Activated naive CD4-positive, alpha-beta T cell (primary cell): ENCODE results near the gene MRTFB.

Experiments
- DNase-seq, 4 experiments: peaks; one replicate each; lab custom pipeline; 2025; lab: John Stamatoyannopoulos, UW

MRTFB gene

GRCh38 chr16:14239791-14240190, 168.7 kb downstream of the MRTFB start:
- DNase-seq: no peak

GRCh38 chr16:14240219-14240843, 169.2 kb downstream of the MRTFB start:
- no peak for DNase-seq

- no peak for DNase-seq
These were observed 169.8 kb downstream of the MRTFB start for GRCh38 chr16:14240964-14241363.

DNA sequence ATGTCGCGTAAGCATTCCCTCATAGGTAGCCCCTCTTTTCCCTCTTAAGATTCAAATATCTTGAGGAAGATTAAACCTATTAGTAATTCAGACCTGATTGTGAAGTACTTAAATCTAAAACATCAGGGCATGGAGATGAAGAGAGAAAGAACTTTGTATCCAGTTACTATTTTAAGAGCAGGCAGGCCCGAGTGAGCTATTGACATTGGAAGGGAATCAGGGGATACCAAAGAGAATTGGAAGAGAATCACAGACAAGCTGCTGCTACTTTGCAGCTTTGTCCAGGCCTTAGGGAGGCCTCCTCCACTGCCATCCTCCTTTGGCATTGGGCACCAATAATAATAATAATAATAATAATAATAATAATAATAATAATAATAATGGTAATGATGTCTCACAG, 170.5 kb downstream of the MRTFB start:
- no peak for DNase-seq

GRCh38 chr16:14242769-14243168, 171.7 kb downstream of the MRTFB start:
- DNase-seq: no peak

GRCh38 chr16:14244196-14245010, 173.3 kb downstream of the MRTFB start:
- no peak for DNase-seq

GRCh38 chr16:14248791-14249190, 177.7 kb downstream of the MRTFB start:
- no peak for DNase-seq

- peak in 2 of 4 experiments; percentile 7 to 16 for DNase-seq
These were observed 178.3 kb downstream of the MRTFB start for GRCh38 chr16:14249291-14250032.

DNA sequence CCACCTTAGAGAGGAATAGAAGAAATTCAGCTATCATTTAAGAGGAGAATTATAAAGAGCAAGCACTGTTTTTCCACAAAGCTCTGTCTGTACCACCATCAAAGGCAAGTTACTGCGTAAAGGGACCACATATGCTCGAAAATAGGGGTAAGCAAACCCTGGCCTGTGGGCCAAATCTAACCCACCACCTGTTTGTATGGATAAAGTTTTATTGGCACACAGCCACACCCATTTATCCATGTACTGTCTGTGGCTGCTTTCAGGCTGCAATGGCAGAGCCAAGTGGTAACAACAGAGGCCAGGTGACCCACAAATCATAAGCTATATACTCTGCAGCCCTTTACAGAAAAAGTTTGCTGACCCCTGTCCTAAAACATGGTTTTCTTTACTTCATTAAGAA, 180.3 kb downstream of the MRTFB start:
- DNase-seq: no peak

DNA sequence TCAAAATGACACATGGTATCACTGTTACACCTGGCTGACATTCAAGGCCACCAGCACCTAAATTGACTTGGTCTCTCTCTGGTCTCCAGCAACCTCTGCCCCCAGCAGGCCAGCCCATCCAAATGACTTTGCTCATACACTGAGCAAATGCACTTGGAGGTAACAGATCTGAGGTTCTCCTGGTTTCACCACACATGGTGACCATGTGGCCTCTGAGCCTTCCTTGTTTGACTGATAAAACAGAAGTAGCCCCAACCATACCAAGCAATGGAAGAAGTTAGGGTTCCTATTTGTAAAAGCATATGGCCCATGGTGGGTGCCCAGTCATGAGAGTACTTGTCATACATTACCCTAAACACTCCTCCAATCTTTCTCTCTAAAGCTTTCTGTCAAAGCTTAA, 181.7 kb downstream of the MRTFB start:
- DNase-seq: no peak

- no peak for DNase-seq
These were observed 191.9 kb downstream of the MRTFB start for GRCh38 chr16:14263011-14263410.

- no peak for DNase-seq
These were observed 192.7 kb downstream of the MRTFB start for GRCh38 chr16:14263769-14264168.

DNA sequence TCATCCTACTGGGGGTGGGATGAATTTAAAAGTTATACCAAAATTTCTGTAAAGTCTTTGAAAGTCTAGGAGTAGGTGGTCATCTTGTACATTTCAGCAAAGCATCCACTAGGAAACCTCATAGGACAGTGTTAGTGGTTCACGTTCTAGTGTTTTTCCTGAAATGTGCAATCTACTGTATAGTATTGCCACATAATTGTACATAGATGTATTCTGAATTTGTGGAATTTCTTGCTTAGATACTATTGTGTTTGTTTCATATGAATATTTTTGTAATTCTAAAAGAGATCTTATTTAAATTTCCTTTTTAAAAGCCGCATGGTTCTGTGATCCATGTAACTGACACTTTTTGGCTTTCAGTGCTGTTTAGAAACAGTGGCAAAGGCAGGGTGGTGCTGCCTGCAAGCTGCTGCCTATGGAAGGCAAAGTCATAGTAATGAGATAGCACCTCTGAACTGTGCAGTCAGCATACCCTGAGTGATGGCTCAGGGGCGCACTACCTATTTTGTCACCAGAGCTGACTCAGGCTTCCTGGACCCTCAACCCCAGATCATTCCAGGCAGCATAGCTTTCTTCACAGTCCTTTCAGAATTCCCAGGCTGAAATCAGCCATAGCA, 193.3 kb downstream of the MRTFB start:
- no peak for DNase-seq

DNA sequence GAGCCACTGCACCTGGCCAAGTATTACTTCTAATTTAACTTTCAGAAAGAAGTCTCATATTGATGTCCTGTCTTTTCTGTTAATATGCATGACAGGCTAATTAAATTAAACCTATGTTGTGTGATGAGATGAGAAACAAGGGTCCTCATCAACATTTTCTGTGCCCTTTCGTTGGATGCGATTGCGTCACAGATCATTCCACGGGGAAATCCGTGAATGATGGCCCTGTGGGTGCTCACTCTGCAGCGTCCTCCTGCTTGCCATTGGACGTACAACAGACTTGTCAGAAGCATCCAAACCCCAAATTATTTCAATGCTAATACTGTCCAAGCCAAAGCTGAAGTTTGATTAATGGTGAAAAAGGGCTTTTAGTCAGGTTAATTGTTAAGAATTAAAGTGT, 197.0 kb downstream of the MRTFB start:
- DNase-seq: no peak

DNA sequence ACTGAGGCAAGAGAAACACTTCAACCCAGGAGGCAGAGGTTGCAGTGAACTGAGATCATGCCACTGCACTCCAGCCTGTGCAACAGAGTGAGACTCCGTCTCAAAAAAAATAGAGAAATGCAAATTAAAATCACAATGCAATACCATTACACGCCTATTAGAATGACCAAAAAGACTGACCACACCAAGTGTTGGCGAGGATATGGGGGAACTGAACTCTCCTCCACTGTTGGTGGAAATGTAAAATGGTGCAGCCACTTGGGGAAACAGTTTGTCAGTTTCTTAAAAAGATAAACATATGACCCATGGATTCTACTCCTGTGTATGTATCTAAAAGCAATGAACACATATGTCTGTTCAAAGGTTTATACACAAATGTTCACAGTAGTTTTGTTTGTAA, 204.8 kb downstream of the MRTFB start:
- DNase-seq: no peak

DNA sequence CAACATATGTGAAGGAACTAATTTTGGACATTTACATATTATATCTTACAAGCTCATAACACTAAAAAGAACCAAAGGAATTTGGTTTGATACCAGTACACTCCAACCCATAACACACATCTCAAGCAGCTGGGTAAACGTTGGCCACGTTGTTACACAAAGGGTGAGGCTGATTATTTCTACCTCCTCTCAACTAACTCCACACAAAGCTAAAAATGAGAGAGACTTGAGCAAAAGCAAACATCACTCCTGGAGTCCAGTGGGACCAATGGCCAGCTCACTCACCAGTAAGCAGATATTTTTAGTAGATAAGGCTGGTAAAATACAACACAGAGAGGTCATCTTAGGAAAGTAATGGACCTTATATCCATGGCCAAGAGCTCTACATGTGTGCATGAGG, 207.6 kb downstream of the MRTFB start:
- DNase-seq: no peak

DNA sequence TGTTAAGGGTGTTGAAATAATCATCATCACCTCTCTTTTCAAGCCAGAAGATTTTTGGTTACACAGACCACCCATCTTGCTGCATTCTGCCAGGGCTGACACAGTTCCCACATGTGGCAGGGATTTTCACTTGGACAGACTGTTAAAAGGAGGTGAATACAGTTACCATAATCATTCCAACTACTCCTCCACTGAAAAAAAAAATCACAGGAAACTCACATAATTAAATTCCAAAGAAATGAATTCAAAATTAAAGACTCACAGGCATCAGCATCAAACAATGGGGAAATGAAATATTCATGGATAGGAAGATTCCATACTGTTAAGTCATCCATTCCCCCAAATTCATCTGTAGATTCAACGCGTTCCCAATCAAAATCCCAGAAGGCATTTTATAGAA, 209.4 kb downstream of the MRTFB start:
- DNase-seq: no peak

DNA sequence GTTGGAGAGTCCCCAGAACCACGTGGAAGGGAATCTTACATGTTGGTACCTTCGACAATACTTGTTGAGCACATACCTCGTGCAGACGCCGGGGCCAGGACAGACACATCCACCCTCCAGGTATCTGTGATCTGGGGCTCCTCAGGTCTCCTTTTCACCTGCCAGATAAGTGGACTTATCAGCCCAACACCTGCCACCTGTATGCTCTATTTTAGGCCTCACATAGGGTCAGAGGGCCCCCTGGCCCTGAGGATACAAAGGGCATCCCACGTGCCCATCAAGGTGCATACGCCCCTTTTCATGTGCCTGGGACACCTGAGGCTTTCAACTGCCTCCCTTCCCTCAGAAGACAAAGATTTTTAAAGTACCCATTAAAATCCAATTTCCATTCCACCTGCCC, 212.7 kb downstream of the MRTFB start:
- DNase-seq: no peak

- no peak for DNase-seq
These were observed 213.3 kb downstream of the MRTFB start for GRCh38 chr16:14284371-14284770.

GRCh38 chr16:14284930-14285512, 213.9 kb downstream of the MRTFB start:
- peak in 2 of 4 experiments; percentile 49 to 62 for DNase-seq

- peak; percentile 94 to 98 (median 96) for DNase-seq
These were observed 214.6 kb downstream of the MRTFB start for GRCh38 chr16:14285513-14286367.
